Type B pancreatic cell (in vitro differentiated cells): ENCODE measurements around the gene DENND1C. TPM values are rescaled to one million over a fixed set of nuclear protein-coding genes. Genes with fewer than 3 reads are reported as not detected.

ENCODE experiments used
- DNase-seq: peaks from one replicate; pipeline ENCODE4 v3.0.0; 2021; ENCODE audit warnings: mixed read lengths; ENCODE audit not compliant: unreplicated experiment; ENCODE audit errors: extremely low spot score
- H3K27ac Mint-ChIP-seq: 2 replicates; pipeline ENCODE4 v1.8.0; 2021; ENCODE audit warnings: mild to moderate bottlenecking, mixed read lengths
- H3K27me3 Mint-ChIP-seq: 2 replicates; pipeline ENCODE4 v1.8.0; 2021; ENCODE audit warnings: mixed read lengths
- H3K36me3 Mint-ChIP-seq: 2 replicates; pipeline ENCODE4 v1.8.0; 2021; ENCODE audit warnings: mixed read lengths
- H3K4me1 Mint-ChIP-seq: one replicate; pipeline ENCODE4 v1.8.0; 2021; ENCODE audit warnings: mixed read lengths; ENCODE audit not compliant: unreplicated experiment
- H3K4me3 Mint-ChIP-seq: 2 replicates; pipeline ENCODE4 v1.8.0; 2021; ENCODE audit warnings: mild to moderate bottlenecking, mixed read lengths
- H3K9me3 Mint-ChIP-seq: 2 replicates; pipeline ENCODE4 v1.8.0; 2021; ENCODE audit warnings: mixed read lengths
- total RNA-seq: library from RNA; stranded (reverse); gene quantifications from 2 replicates; pipeline ENCODE4 v1.2.1, GENCODE V29; 2021; ENCODE audit warnings: low replicate concordance
- TF ChIP-seq, protein P1 (sequence below): fragments of 200-600 bp; sonication (generic); conservative IDR thresholded peaks from 2 replicates; pipeline ENCODE4 v1.5.0; 2021; ENCODE audit warnings: antibody characterized with exemption, mild to moderate bottlenecking

Gene DENND1C
- total RNA-seq, 1 donor from 2014 or later, result 0.94 TPM

DNA sequence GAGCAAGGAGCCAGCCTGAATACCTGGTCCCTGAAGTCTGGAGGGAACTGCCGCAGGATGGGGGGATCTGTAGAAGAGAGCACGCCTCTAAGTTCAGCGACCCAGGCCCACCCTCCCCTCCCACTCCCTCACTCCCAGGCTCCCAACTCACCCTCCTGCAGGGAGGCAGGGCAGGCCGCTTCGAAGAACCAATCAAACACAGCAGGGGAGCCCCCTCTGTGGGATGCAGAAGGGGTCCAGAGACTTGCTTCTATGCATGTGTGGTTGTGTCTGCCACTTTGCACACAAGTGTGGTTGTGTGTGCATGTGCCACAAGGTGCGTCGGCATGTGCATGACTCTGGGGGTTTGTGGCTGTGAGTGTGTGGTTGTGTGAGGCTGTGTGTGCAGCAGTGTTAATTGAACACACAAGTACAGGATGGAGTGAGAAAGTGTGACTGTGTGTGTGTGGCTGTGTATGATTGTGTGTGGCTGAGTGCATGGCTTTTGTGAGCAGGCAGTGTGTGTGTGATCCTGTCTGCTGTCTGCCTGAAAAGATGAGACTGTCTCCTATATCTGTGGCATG lies 1.7 kb downstream of the DENND1C start:
- H3K36me3 Mint-ChIP-seq, result no peaks in the 10 kb centered on the region
- H3K27me3 Mint-ChIP-seq, result peaks cover 23% of the 10 kb centered on the region
- no peaks in the 10 kb centered on the region for H3K9me3 Mint-ChIP-seq
- H3K4me3 Mint-ChIP-seq, result no peak overlapping the region
- TF ChIP-seq, protein P1, sequence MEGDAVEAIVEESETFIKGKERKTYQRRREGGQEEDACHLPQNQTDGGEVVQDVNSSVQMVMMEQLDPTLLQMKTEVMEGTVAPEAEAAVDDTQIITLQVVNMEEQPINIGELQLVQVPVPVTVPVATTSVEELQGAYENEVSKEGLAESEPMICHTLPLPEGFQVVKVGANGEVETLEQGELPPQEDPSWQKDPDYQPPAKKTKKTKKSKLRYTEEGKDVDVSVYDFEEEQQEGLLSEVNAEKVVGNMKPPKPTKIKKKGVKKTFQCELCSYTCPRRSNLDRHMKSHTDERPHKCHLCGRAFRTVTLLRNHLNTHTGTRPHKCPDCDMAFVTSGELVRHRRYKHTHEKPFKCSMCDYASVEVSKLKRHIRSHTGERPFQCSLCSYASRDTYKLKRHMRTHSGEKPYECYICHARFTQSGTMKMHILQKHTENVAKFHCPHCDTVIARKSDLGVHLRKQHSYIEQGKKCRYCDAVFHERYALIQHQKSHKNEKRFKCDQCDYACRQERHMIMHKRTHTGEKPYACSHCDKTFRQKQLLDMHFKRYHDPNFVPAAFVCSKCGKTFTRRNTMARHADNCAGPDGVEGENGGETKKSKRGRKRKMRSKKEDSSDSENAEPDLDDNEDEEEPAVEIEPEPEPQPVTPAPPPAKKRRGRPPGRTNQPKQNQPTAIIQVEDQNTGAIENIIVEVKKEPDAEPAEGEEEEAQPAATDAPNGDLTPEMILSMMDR, result no peak
- H3K4me1 Mint-ChIP-seq, result no peaks in the 10 kb centered on the region
- no peak for DNase-seq
- no peak overlapping the region for H3K27ac Mint-ChIP-seq

DNA sequence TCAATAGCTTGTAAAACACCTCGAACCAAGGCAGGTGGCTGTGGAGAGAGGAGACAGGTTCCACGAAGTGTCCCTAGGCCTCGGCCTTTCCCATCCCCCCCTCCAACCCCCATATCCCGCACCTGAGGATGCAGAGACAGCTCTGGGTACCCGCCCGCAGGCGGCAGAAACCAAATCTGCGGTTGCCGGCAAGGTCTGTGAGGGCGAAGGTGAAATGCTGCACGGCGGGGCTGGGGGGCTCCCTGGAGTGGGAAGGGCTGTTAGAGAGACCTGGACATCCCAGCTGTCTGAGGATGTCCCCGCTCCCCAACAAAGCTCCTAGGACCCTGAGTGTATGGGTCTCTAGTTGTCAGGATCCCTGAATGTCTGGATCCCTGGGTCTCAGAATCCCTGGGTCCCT lies 2.8 kb downstream of the DENND1C start:
- Mint-ChIP-seq H3K27ac (no peak overlapping the region), H3K36me3 (no peaks in the 10 kb centered on the region), H3K4me3 (no peak overlapping the region), H3K9me3 (no peaks in the 10 kb centered on the region), H3K4me1 (no peaks in the 10 kb centered on the region), H3K27me3 (peaks cover 28% of the 10 kb centered on the region)
- TF ChIP-seq, protein P1, result no peak
- no peak for DNase-seq

DNA sequence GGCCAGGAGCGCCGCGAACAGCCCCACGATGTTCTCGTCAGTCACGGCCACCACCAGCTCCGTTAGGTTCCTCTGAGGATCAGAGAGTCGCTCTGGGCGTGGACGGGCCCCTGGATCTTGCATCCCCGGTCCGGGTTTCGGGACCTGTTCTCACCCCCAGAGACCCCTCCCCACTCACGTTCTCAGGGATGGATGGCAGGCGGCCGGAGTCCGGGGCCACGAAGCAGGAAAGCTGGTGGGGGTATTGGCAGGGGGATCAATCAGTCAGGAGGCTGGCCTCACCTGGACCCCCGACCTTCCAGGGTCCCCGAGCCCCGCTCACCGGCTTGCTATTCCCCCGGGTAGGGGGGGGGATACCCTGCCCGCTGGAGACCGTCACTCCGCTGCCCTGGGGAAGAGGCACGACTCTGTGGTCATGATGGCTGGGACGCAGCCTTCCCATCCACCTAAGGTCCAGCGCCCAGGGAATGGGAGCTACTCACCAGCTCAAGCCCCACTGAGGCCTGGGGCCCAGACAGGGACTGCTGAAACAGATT lies 4.6 kb downstream of the DENND1C start:
- H3K4me1 Mint-ChIP-seq, result no peaks in the 10 kb centered on the region
- no peaks in the 10 kb centered on the region for H3K36me3 Mint-ChIP-seq
- peaks cover 27% of the 10 kb centered on the region for H3K27me3 Mint-ChIP-seq
- H3K27ac Mint-ChIP-seq, result no peak overlapping the region
- peak overlapping the region; percentile 86 for H3K4me3 Mint-ChIP-seq
- TF ChIP-seq, protein P1, result no peak
- no peaks in the 10 kb centered on the region for H3K9me3 Mint-ChIP-seq
- DNase-seq, result no peak

DNA sequence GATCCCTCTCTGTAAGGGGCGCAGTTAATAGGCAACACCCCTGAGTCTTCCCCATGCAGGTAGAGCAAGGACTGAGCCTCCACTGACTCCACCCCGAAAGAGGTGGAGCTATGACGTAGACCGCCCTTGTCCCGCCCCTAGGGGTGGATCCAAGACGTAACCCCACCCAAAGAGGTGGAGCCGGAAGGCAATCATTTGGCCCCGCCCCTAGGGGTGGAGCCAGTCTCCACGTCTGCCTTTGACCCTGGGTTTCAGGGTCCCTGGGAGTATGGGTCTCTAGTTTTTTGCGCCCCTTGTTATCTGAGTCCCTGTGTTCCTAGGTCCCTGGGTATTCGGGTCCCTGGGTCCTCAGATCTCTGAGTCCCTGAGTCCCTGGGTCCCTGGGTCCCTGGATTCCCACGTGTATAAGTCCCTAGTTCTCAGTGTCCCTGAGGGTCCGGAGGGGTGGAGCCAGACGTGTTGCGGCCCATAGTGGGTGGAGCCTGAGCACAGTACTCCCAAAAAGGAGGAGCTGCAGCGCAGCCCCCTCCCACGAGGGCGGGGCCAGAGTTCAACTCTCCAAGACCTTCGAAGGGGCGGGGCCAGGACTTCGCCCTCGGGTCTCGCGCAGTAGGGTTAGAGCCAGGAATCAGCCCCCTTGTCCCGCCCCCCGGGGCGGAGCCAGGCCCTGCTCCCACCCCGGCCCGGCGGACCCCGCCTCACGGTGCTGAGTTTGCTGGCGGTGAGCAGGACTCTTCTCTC lies 5.3 kb downstream of the DENND1C start:
- Mint-ChIP-seq H3K27me3 (peaks cover 26% of the 10 kb centered on the region), H3K9me3 (no peaks in the 10 kb centered on the region), H3K36me3 (no peaks in the 10 kb centered on the region), H3K4me1 (no peaks in the 10 kb centered on the region), H3K27ac (peak overlapping the region; percentile 81), H3K4me3 (peak overlapping the region; percentile 86)
- peak; percentile 85 for DNase-seq
- TF ChIP-seq, protein P1, result no peak

DNA sequence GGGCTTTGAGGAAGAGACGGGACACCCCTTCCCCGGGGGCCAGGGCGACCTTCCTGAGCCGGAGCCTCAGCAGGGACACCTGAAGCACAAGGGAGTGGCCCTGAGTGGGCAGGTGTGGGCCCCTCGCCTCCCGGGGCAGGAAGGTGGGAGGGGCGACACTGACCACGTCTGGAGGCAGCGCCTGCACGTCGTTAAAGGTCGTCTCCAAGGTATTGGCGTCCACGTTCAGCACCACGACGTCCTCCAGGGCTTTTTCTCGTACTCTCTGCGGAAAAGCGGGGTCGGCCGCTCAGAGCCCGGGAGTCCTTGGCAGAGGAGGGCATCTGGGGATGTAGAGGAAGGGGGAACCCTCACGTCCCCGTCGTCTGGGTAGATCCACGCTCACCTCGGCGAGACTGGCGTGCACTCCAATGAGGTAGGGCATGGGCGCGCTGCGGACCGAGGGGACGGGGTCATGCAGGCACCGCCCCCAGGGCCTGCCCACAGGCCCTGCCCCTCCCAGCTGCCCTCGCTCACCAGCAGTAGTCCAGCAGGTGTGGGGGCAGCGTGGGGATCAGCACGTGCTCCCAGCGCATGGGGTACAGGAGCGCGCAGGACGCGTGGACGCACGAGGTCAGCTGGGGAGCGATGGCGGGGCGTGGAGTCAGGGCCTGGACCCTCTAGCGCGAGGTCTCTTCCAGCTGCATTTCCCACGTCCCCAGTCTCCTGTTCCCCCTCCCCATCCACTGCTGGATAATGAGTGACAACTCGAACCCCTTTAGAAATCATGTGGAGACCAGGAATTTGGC lies 6.1 kb downstream of the DENND1C start:
- H3K27me3 Mint-ChIP-seq, result peaks cover 19% of the 10 kb centered on the region
- no peaks in the 10 kb centered on the region for H3K4me1 Mint-ChIP-seq
- TF ChIP-seq, protein P1, result no peak
- H3K36me3 Mint-ChIP-seq, result no peaks in the 10 kb centered on the region
- H3K4me3 Mint-ChIP-seq, result peak overlapping the region; percentile 86
- H3K27ac Mint-ChIP-seq, result peak overlapping the region; percentile 81
- DNase-seq, result no peak
- H3K9me3 Mint-ChIP-seq, result no peaks in the 10 kb centered on the region
